HUES64 (cell line): ENCODE measurements around the gene ZBTB7B.
"Not testable (repeated sequence)": the region's sequence is repeated elsewhere in the genome, so short reads cannot be mapped to it uniquely, and the experiment has no call there.

Source experiments
- H3K27ac ChIP-seq: 2 replicates; pipeline ENCODE4 v1.7.0; 2013; ENCODE audit warnings: low read depth, low read length, inconsistent platforms
- H3K27me3 ChIP-seq: 2 replicates; pipeline ENCODE4 v1.6.1; 2013; ENCODE audit warnings: mild to moderate bottlenecking, low read length; ENCODE audit not compliant: insufficient read depth
- H3K36me3 ChIP-seq: 2 replicates; pipeline ENCODE4 v1.6.1; 2013; ENCODE audit warnings: mild to moderate bottlenecking, low read length; ENCODE audit not compliant: insufficient read depth
- H3K4me1 ChIP-seq: 2 replicates; pipeline ENCODE4 v1.6.1; 2013; ENCODE audit warnings: mild to moderate bottlenecking, low read length, moderate library complexity; ENCODE audit not compliant: insufficient read depth
- H3K4me3 ChIP-seq: 2 replicates; pipeline ENCODE4 v1.5.1; 2013; ENCODE audit warnings: mild to moderate bottlenecking, low read length, moderate library complexity
- H3K9ac ChIP-seq: 2 replicates; pipeline ENCODE4 v1.6.1; 2013; ENCODE audit warnings: mild to moderate bottlenecking, low read depth, low read length
- H3K9me3 ChIP-seq: 2 replicates; pipeline ENCODE4 v1.6.1; 2013; ENCODE audit warnings: low read depth, low read length; ENCODE audit not compliant: insufficient read depth
- WGBS: fragments of 150-250, 120-280 bp; methylation state at CpG from one replicate; pipeline ENCODE4 v1.1.7; 2013; ENCODE audit warnings: missing lambda C conversion rate; 5-methylcytosine and 5-hydroxymethylcytosine counted together

ZBTB7B gene

DNA sequence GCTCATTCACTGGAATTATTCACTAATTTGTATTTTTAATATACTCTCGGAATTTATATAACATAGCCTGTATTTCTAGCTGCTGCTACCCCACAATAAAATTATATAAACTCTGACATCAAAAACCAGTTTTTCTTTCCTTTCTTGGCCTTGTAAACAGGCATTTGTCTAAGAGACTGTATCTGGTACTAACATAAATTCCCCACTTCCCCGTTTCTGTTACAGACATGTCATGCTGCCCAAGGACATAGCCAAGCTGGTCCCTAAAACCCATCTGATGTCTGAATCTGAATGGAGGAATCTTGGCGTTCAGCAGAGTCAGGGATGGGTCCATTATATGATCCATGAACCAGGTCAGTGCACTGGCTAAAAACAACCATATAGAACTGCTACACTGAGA, 24.8 kb upstream of the ZBTB7B start:
- peaks cover 36% of the 10 kb centered on the region for H3K36me3 ChIP-seq
- H3K27ac ChIP-seq, H3K9me3 ChIP-seq, H3K9ac ChIP-seq, H3K27me3 ChIP-seq, H3K4me3 ChIP-seq: not testable (repeated sequence)
- 87% methylated on average over 3 of the region's 3 CpGs for WGBS
- H3K4me1 ChIP-seq = peaks cover 18% of the 10 kb centered on the region

DNA sequence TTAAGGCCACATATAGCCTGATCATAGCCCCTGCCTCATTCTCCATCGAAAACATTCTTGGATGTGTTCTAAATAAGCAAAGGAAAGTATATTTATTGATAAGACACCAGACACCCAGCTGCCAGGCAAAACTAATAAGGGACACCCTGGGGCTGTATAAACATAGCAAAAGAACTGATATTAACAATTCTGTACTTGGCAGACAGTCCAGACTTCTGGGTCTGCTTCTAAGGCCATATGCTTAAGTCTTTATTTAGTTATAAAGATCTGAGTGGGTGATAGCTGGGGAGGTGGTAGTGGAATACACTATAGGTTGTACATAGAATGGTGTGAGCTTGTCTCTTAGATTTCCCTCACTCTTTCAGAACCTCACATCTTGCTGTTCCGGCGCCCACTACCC, 24.2 kb upstream of the ZBTB7B start:
- Histone ChIP-seq H3K4me1 (peaks cover 15% of the 10 kb centered on the region), H3K27me3 (no peaks in the 10 kb centered on the region), H3K4me3 (no peak overlapping the region), H3K36me3 (peaks cover 36% of the 10 kb centered on the region), H3K27ac (no peak overlapping the region), H3K9me3 (no peaks in the 10 kb centered on the region), H3K9ac (no peak overlapping the region)
- 100% methylated on average over 1 of the region's 3 CpGs for WGBS

DNA sequence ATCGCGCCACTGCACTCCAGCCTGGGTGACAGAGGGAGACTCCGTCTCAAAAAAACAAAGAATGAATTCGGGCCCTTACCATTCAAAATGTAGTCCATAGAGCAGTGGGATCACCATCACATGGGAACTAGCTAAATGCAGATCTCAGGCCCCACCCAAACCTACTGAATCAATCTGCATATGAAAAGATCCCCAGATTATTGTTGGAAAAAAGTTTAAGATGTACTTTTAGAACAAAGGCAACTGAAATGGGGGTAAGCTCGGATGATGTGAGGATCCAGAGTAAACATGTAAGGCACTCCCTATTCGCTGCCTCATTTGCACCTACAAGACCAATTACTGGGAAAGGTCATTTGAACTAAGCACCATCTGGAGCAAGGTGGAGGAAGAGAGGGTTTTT, 20.3 kb upstream of the ZBTB7B start:
- H3K9ac ChIP-seq = peak overlapping the region; percentile 79
- H3K27ac ChIP-seq = peak overlapping the region; percentile 99
- peaks cover 53% of the 10 kb centered on the region for H3K36me3 ChIP-seq
- no peaks in the 10 kb centered on the region for H3K27me3 ChIP-seq
- H3K4me3 ChIP-seq = peak overlapping the region; percentile 94
- H3K4me1 ChIP-seq = peaks cover 6% of the 10 kb centered on the region; the same call in 1 of the 2 replicates
- 34% methylated on average over 6 of the region's 6 CpGs for WGBS
- H3K9me3 ChIP-seq = no peaks in the 10 kb centered on the region

DNA sequence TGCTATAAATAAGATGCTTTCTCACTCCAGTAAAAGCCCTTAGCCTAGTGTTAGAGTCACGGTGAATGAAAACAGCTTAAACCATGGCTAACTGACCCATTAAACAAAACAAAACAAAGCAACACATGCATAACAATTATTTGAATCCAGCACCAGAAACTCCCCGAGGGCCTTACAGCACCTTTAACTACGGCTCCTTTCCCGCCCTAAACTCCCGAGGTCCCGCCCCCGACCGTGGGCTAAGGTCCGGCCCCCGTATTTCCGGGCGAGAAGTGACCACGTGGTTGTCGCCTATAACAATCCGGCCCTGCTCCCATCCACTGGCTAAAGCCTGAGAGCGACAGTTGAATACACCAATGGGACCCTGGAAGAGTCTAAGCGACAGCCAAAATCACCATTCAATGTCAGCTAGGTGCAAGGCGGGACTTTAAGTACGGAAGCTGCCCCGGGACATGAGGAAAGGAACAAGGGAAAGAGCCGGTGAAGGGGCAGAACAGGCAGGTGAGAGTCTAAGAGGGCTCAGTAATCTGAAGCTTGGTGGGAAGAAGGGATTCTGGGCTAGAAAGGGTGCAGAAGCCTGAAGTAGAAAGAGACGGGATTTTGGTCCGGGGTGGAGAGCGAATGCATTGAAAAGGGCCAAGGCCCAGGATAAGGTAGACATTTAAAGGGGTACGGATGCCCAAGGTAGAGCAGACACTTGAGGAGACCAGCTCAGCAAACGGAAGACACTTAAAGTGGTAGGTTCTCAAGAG, 19.5 kb upstream of the ZBTB7B start, which contains the start of gene FLAD1:
Gene FLAD1 (plus strand): TSS at position 448 of the 752 bp plus-strand sequence. CDS start 351 bp downstream, outside the sequence.
- Histone ChIP-seq H3K27ac (peak within 1 kb of the TSS; percentile 99), H3K36me3 (peaks cover 53% of the 10 kb centered on the region), H3K9ac (peak within 1 kb of the TSS; percentile 94), H3K27me3 (no peaks in the 10 kb centered on the region), H3K4me1 (peaks cover 6% of the 10 kb centered on the region; the same call in 1 of the 2 replicates), H3K9me3 (no peaks in the 10 kb centered on the region), H3K4me3 (peak within 1 kb of the TSS; percentile 94)
- WGBS = under 1% methylated on average over 26 of the region's 26 CpGs

DNA sequence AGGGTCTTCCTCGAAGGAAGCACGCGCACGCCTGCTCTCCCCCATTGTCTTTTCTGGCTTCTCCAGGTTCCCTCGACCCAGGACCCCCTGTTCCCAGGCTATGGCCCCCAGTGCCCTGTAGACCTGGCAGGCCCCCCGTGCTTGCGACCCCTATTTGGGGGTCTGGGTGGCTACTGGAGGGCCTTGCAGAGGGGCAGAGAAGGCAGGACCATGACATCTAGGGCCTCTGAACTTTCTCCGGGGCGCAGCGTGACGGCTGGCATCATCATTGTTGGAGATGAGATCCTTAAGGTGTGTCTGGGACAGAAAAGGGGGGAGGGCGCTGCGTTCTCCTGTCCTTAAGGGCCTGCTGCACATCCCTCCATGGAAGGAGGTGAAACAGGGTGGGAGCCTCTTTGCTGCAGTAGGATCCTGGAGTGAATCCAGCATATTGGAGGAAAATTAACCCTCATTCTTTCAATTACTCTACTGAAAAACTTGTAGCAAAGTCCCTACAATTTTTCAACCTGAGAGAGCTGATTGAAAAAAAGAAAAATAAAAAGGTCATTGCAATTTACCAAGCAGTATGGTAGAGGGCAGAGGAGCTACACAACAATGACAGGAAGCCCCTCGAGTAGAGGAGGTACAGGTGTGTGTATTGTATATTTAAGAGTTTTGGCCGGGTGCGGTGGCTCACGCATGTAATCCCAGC, 18.7 kb upstream of the ZBTB7B start:
- H3K9me3 ChIP-seq = no peaks in the 10 kb centered on the region

DNA sequence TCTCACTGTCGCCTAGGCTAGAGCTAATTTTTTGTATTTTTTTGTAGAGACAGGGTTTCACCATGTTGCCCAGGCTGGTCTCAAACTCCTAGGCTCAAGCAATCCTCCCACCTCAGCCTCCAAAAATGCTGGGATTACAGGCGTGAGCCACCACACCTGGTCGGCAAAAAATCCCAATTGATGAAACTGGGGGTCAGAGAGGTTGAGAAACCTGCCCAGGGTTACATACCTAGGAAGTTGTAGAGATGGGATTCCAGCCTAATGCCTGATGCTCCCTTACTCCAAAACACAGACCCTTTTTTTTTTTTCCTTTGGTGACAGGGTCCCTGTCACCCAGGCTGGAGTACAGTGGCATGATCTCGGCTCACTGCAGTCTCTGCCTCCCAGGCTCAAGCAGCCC, 15.9 kb upstream of the ZBTB7B start:
- 94% methylated on average over 4 of the region's 4 CpGs for WGBS
- peaks cover 56% of the 10 kb centered on the region for H3K36me3 ChIP-seq

More for the DNA sequence above, 18.7 kb upstream of the ZBTB7B start:
- peaks cover 56% of the 10 kb centered on the region for H3K36me3 ChIP-seq
- WGBS = 21% methylated on average over 17 of the region's 17 CpGs
- peak overlapping the region; percentile 94 for H3K9ac ChIP-seq
- peak overlapping the region; percentile 74 for H3K27ac ChIP-seq
- no peaks in the 10 kb centered on the region for H3K27me3 ChIP-seq
- H3K4me3 ChIP-seq = peak overlapping the region; percentile 94
- H3K4me1 ChIP-seq = peaks cover 6% of the 10 kb centered on the region; the same call in 1 of the 2 replicates

DNA sequence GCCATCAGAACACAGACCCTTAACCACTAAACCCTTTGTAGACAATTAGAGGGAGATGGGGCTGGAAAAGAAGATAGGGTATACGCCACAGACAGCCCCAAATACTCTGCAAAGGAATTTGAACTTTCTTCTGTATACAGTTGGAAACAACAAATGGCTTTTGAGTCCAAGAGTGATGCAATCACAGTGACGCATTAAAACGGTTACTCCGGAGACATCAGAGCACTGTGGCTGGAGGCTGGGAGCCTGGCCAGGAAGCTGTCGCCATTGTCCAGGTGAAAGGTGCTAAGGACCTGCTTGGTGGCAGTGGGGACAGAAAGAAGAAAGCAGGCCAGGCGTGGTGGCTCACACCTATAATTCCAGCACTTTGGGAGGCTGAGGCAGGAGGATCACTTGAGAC, 15.3 kb upstream of the ZBTB7B start:
- WGBS = 97% methylated on average over 6 of the region's 6 CpGs

More for the DNA sequence above, 15.9 kb upstream of the ZBTB7B start:
- not testable (repeated sequence) for H3K9me3 ChIP-seq, H3K9ac ChIP-seq, H3K27ac ChIP-seq, H3K4me1 ChIP-seq, H3K4me3 ChIP-seq, H3K27me3 ChIP-seq

DNA sequence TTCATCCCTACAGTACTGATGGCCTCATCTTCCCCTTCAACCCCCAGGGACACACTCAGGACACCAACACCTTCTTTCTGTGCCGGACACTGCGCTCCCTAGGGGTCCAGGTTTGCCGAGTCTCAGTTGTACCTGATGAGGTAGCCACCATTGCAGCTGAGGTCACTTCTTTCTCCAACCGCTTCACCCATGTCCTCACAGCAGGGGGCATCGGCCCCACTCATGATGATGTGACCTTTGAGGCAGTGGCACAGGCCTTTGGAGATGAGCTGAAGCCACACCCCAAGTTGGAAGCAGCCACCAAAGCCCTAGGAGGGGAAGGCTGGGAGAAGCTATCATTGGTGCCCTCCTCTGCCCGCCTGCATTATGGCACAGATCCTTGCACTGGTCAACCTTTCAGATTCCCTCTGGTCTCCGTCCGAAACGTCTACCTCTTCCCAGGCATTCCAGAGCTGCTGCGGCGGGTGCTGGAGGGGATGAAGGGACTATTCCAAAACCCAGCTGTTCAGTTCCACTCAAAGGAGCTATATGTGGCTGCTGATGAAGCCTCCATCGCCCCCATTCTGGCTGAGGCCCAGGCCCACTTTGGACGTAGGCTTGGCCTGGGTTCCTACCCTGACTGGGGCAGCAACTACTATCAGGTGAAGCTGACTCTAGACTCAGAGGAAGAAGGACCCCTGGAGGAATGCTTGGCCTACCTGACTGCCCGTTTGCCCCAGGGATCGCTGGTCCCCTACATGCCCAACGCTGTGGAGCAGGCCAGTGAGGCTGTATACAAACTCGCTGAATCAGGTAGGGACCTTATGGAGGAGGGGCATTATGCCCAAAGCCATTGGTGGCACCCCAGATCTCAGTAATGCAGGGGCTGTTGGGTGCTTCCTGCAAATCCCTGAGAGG, 14.3 kb upstream of the ZBTB7B start:
- Histone ChIP-seq H3K27ac (no peak overlapping the region), H3K27me3 (no peaks in the 10 kb centered on the region), H3K4me3 (no peak overlapping the region), H3K9ac (no peak overlapping the region), H3K4me1 (no peaks in the 10 kb centered on the region), H3K9me3 (no peaks in the 10 kb centered on the region), H3K36me3 (peaks cover 60% of the 10 kb centered on the region)
- WGBS = 95% methylated on average over 17 of the region's 17 CpGs

More for the DNA sequence above, 15.3 kb upstream of the ZBTB7B start:
- Histone ChIP-seq H3K9ac (no peak overlapping the region), H3K9me3 (no peaks in the 10 kb centered on the region), H3K27me3 (no peaks in the 10 kb centered on the region), H3K27ac (no peak overlapping the region), H3K4me3 (no peak overlapping the region), H3K4me1 (peaks cover 5% of the 10 kb centered on the region; the same call in 1 of the 2 replicates), H3K36me3 (peaks cover 56% of the 10 kb centered on the region)

DNA sequence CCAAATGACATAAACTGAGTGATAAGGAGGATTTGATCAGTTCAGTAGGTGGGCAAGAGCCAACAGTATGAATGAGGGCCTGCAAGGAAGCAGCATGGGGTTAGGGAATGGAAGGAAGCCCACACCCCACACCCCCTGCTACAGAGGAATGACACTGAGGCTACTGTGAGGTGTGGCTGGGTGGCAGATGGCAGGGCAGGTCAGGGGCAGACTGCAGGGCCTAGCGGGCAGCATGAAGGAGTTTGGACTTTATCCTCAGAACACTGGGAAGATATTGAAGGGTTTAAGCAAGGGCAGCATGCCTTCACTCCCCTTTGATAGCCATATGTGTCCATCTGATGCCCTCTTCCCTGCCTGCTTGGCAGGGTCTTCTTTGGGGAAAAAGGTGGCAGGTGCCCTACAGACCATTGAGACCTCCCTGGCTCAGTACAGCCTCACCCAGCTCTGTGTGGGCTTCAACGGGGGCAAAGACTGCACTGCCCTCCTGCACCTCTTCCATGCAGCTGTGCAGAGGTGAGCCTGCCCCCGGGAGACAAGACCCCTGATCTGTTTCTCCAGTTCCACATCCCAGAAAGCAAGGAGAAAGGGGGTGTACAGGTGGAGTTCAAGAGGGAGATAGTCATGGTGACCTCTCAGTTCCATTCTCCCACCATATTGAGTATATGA, 13.3 kb upstream of the ZBTB7B start:
- Histone ChIP-seq H3K27ac (no peak overlapping the region), H3K9me3 (no peaks in the 10 kb centered on the region), H3K36me3 (peaks cover 60% of the 10 kb centered on the region), H3K27me3 (no peaks in the 10 kb centered on the region), H3K4me1 (no peaks in the 10 kb centered on the region), H3K4me3 (no peak overlapping the region), H3K9ac (no peak overlapping the region)
- WGBS = 90% methylated on average over 3 of the region's 3 CpGs

DNA sequence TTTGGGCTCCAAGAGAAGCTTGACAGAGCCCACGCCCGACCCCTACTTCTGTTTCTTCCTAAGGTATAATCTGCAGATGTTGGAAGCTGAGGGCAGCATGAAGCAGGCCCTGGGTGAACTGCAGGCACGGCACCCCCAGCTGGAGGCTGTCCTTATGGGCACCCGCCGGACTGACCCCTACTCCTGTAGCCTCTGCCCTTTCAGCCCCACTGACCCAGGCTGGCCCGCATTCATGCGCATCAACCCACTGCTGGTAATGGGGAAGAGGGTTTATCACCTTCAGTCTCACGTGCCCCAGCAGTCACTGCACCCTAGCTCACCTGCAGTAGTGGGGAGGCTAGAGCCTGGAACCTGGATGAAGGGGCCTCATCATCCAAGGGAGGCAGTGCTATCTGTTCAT, 12.3 kb upstream of the ZBTB7B start:
- peaks cover 54% of the 10 kb centered on the region for H3K36me3 ChIP-seq
- no peak overlapping the region for H3K4me3 ChIP-seq
- 98% methylated on average over 8 of the region's 8 CpGs for WGBS
- H3K9ac ChIP-seq = no peak overlapping the region
- no peak overlapping the region for H3K27ac ChIP-seq
- no peaks in the 10 kb centered on the region for H3K4me1 ChIP-seq
- H3K9me3 ChIP-seq = no peaks in the 10 kb centered on the region
- H3K27me3 ChIP-seq = no peaks in the 10 kb centered on the region
